Activated CD8-positive, alpha-beta memory T cell treated with anti-CD3 and anti-CD28 coated beads, Interleukin-2, amount 10 ng/mL, durations not matched to agents 7 days and 5 days (primary cell): ENCODE measurements around the gene ACVR2B. TPM values are rescaled to one million over a fixed set of nuclear protein-coding genes. Genes with fewer than 3 reads are reported as not detected.

Experiments
- ATAC-seq: fragments of 150-1000 bp; cut with Tn5 transposase; one replicate; pipeline ENCODE4 v1.10.0; 2021; ENCODE audit warnings: moderate library complexity
- CTCF ChIA-PET: fragments of 350-600 bp; sonication (Branson Sonifier 250); formaldehyde crosslinking; loops from one replicate; lab custom pipeline; 2021; ENCODE audit warnings: antibody characterized with exemption; lab: Charles Lee
- DNase-seq: peaks from one replicate; pipeline ENCODE4 v3.0.0-alpha.2; 2020
- H3K27ac Mint-ChIP-seq: one replicate; pipeline ENCODE4 v1.8.0; 2021; ENCODE audit warnings: mild to moderate bottlenecking, mixed read lengths
- H3K27me3 Mint-ChIP-seq: one replicate; pipeline ENCODE4 v1.8.0; 2021; ENCODE audit warnings: mixed read lengths
- H3K36me3 Mint-ChIP-seq: one replicate; pipeline ENCODE4 v1.8.0; 2021; ENCODE audit warnings: mild to moderate bottlenecking, mixed read lengths
- H3K4me1 Mint-ChIP-seq: one replicate; pipeline ENCODE4 v1.8.0; 2021; ENCODE audit warnings: mixed read lengths
- H3K4me3 Mint-ChIP-seq: one replicate; pipeline ENCODE4 v1.8.0; 2021; ENCODE audit warnings: mild to moderate bottlenecking, moderate library complexity, mixed read lengths
- H3K9me3 Mint-ChIP-seq: one replicate; pipeline ENCODE4 v1.8.0; 2022; ENCODE audit warnings: low read depth, mixed read lengths
- total RNA-seq, 2 experiments: library from RNA; stranded (reverse); gene quantifications; one replicate each; pipeline ENCODE4 v1.2.3, GENCODE V29; 2021

Gene ACVR2B
- total RNA-seq, 2 experiments from 2014 or later, result 4.6 to 6.4 TPM

- ATAC-seq (no peak), DNase-seq (no peak)
- Mint-ChIP-seq H3K4me1 (peaks cover 13% of the 10 kb centered on the region), H3K4me3 (no peak overlapping the region), H3K27ac (no peak overlapping the region), H3K27me3 (peaks cover 12% of the 10 kb centered on the region), H3K9me3 (no peaks in the 10 kb centered on the region), H3K36me3 (no peaks in the 10 kb centered on the region)
- CTCF ChIA-PET, result no interaction called here
Measured at GRCh38 chr3:38450853-38451252, 2.8 kb upstream of the ACVR2B start.

- CTCF ChIA-PET, result interaction anchor here (1.6 kb wide), 2 partner anchors 26 to 107 kb away, joined by 6 to 9 read pairs; partner anchors contain the start of gene XYLB
- H3K4me1 Mint-ChIP-seq, result peaks cover 17% of the 10 kb centered on the region
- peak; percentile 31 for ATAC-seq
- H3K9me3 Mint-ChIP-seq, result no peaks in the 10 kb centered on the region
- H3K36me3 Mint-ChIP-seq, result no peaks in the 10 kb centered on the region
- peaks cover 7% of the 10 kb centered on the region for H3K27me3 Mint-ChIP-seq
- no peak for DNase-seq
- H3K4me3 Mint-ChIP-seq, result peak overlapping the region; percentile 90
- no peak overlapping the region for H3K27ac Mint-ChIP-seq
Measured at GRCh38 chr3:38453913-38454177, 155 bp downstream of the ACVR2B start.

- CTCF ChIA-PET, result interaction anchor here (1.6 to 4.8 kb wide), 2 partner anchors 26 to 108 kb away, joined by 6 to 32 read pairs; partner anchors contain the start of gene XYLB
- Mint-ChIP-seq H3K4me3 (peak overlapping the region; percentile 90), H3K27ac (peak overlapping the region; percentile 56), H3K9me3 (no peaks in the 10 kb centered on the region), H3K4me1 (peaks cover 17% of the 10 kb centered on the region), H3K27me3 (peaks cover 7% of the 10 kb centered on the region), H3K36me3 (no peaks in the 10 kb centered on the region)
- ATAC-seq (peak; percentile 66), DNase-seq (peak; percentile 48)
Measured at GRCh38 chr3:38454178-38454883, 641 bp downstream of the ACVR2B start.

- CTCF ChIA-PET, result interaction anchor here (0.8 to 4.8 kb wide), 3 partner anchors 14 to 109 kb away, joined by 3 to 32 read pairs (median 5); partner anchors contain the start of genes EXOG and XYLB
Measured at GRCh38 chr3:38454884-38455638, 1.4 kb downstream of the ACVR2B start.

GRCh38 chr3:38455639-38456430, 2.1 kb downstream of the ACVR2B start:
- CTCF ChIA-PET, result interaction anchor here (0.8 to 4.8 kb wide), 5 partner anchors 10 to 600 kb away, joined by 3 to 32 read pairs (median 3); partner anchors contain the start of genes EXOG and XYLB
- Mint-ChIP-seq H3K4me1 (peaks cover 17% of the 10 kb centered on the region), H3K4me3 (peak overlapping the region; percentile 90), H3K36me3 (no peaks in the 10 kb centered on the region), H3K27ac (no peak overlapping the region), H3K27me3 (peaks cover 2% of the 10 kb centered on the region), H3K9me3 (no peaks in the 10 kb centered on the region)
- peak; percentile 39 for DNase-seq
- ATAC-seq, result peak; percentile 10

More at GRCh38 chr3:38454884-38455638, 1.4 kb downstream of the ACVR2B start:
- peak; percentile 50 for ATAC-seq
- peak; percentile 61 for DNase-seq
- H3K36me3 Mint-ChIP-seq, result no peaks in the 10 kb centered on the region
- H3K4me1 Mint-ChIP-seq, result peaks cover 17% of the 10 kb centered on the region
- no peak overlapping the region for H3K27ac Mint-ChIP-seq
- peaks cover 7% of the 10 kb centered on the region for H3K27me3 Mint-ChIP-seq
- no peaks in the 10 kb centered on the region for H3K9me3 Mint-ChIP-seq
- peak overlapping the region; percentile 90 for H3K4me3 Mint-ChIP-seq

GRCh38 chr3:38457111-38458003, 3.7 kb downstream of the ACVR2B start:
- no peaks in the 10 kb centered on the region for H3K36me3 Mint-ChIP-seq
- H3K4me1 Mint-ChIP-seq, result peaks cover 17% of the 10 kb centered on the region
- peaks cover 2% of the 10 kb centered on the region for H3K27me3 Mint-ChIP-seq
- H3K4me3 Mint-ChIP-seq, result no peak overlapping the region
- H3K9me3 Mint-ChIP-seq, result no peaks in the 10 kb centered on the region
- no peak overlapping the region for H3K27ac Mint-ChIP-seq
- CTCF ChIA-PET, result interaction anchor here (4.8 kb wide), 1 partner anchor 111 kb away, joined by 32 read pairs; the partner anchor contains the start of gene XYLB
- peak; percentile 27 for DNase-seq
- ATAC-seq, result no peak

GRCh38 chr3:38458796-38459498, 5.3 kb downstream of the ACVR2B start:
- no peak overlapping the region for H3K27ac Mint-ChIP-seq
- peaks cover 2% of the 10 kb centered on the region for H3K27me3 Mint-ChIP-seq
- peaks cover 12% of the 10 kb centered on the region for H3K4me1 Mint-ChIP-seq
- DNase-seq (no peak), ATAC-seq (no peak)
- H3K36me3 Mint-ChIP-seq, result no peaks in the 10 kb centered on the region
- H3K4me3 Mint-ChIP-seq, result no peak overlapping the region
- H3K9me3 Mint-ChIP-seq, result no peaks in the 10 kb centered on the region
- CTCF ChIA-PET, result interaction anchor here (4.8 kb wide), 1 partner anchor 113 kb away, joined by 32 read pairs; the partner anchor contains the start of gene XYLB

- no peak overlapping the region for H3K27ac Mint-ChIP-seq
- ATAC-seq (no peak), DNase-seq (peak; percentile 15)
- no peaks in the 10 kb centered on the region for H3K9me3 Mint-ChIP-seq
- CTCF ChIA-PET, result no interaction called here
- no peaks in the 10 kb centered on the region for H3K36me3 Mint-ChIP-seq
- no peak overlapping the region for H3K4me3 Mint-ChIP-seq
- peaks cover under 1% of the 10 kb centered on the region for H3K27me3 Mint-ChIP-seq
- H3K4me1 Mint-ChIP-seq, result peaks cover 10% of the 10 kb centered on the region
Measured at GRCh38 chr3:38459499-38460048, 5.9 kb downstream of the ACVR2B start.

GRCh38 chr3:38460377-38461270, 6.9 kb downstream of the ACVR2B start:
- Mint-ChIP-seq H3K27me3 (no peaks in the 10 kb centered on the region), H3K9me3 (peaks cover 3% of the 10 kb centered on the region), H3K36me3 (peaks cover 2% of the 10 kb centered on the region), H3K4me1 (peaks cover 6% of the 10 kb centered on the region), H3K27ac (no peak overlapping the region), H3K4me3 (no peak overlapping the region)
- ATAC-seq (no peak), DNase-seq (peak; percentile 18)
- CTCF ChIA-PET, result no interaction called here

GRCh38 chr3:38465588-38466154, 12.0 kb downstream of the ACVR2B start:
- Mint-ChIP-seq H3K4me1 (no peaks in the 10 kb centered on the region), H3K4me3 (no peak overlapping the region), H3K27ac (no peak overlapping the region), H3K9me3 (peaks cover 18% of the 10 kb centered on the region), H3K27me3 (no peaks in the 10 kb centered on the region), H3K36me3 (peaks cover 15% of the 10 kb centered on the region)
- no peak for DNase-seq
- no peak for ATAC-seq
- CTCF ChIA-PET, result interaction anchor here (1.1 to 1.2 kb wide), 2 partner anchors 9 to 14 kb away, joined by 3 read pairs; no protein-coding TSS in a partner anchor
